SH-SY5Y (cell line): ENCODE results near the gene RNU7-1.

Experiments
- GATA2 ChIP-seq: IDR thresholded peaks from 2 replicates; pipeline ENCODE4 v1.6.1; 2011; ENCODE audit warnings: mild to moderate bottlenecking, low read depth, low read length
- GATA3 ChIP-seq: IDR thresholded peaks from 2 replicates; pipeline ENCODE4 v1.6.1; 2011; ENCODE audit warnings: low read depth, mild to moderate bottlenecking, low read length, moderate library complexity

RNU7-1 gene

DNA sequence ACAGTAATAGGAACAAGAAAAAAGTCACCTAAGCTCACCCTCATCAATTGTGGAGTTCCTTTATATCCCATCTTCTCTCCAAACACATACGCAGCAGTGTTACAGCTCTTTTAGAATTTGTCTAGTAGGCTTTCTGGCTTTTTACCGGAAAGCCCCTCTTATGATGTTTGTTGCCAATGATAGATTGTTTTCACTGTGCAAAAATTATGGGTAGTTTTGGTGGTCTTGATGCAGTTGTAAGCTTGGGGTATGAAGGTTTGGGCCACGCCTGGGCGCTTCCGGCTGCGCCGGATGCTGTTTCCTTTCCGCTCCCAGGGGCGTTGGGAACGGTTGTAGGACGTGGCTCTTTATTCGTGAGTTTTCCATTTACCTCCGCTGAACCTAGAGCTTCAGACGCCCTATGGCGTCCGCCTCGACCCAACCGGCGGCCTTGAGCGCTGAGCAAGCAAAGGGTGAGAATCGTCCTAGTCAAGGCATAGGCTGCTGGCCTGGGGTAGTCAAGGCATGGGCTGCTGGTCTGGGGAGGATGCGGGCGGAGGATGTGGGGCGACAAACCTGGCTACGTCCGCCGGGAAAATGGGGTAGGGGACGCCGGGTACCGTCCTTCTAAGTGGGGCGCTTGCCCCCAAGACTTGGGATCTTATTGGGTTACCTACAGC, at the start of gene RNU7-1, which contains the start of gene C12orf57:
Gene RNU7-1, plus strand, starts transcription at position 95 of the 659 bp plus-strand sequence.
Gene C12orf57, plus strand, starts transcription at position 301 of the 659 bp plus-strand sequence. Its CDS starts 100 bp downstream, at position 401.
- TF ChIP-seq GATA3 (no peak), GATA2 (peak; percentile 10; the same call in 1 of the 2 replicates)

DNA sequence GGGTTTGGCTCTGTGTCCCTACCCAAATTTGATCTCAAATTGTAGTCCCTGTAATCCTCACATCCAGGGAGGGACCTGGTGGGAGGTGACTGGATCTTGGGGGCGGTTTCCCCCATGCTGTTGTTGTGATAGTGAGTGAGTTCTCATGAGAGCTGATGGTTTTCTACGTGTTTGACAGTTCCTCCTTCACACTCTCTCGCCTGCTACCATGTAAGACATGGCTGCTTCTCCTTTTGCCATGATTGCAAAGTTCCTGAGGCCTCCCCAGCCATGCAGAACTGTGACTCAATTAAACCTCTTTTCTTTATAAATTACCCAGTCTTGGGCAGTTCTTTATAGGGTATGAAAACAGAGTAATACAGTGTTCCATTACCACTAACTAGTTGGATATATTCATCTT, 49.3 kb upstream of the RNU7-1 start:
- TF ChIP-seq GATA3 (no peak), GATA2 (no peak)

- no peak for TF ChIP-seq GATA3
- no peak for TF ChIP-seq GATA2
Measured at GRCh38 chr12:6896846-6897435, 46.7 kb upstream of the RNU7-1 start.

- TF ChIP-seq GATA3 (no peak), GATA2 (no peak)
Measured at GRCh38 chr12:6899427-6899826, 44.2 kb upstream of the RNU7-1 start.

GRCh38 chr12:6899837-6900519, 43.6 kb upstream of the RNU7-1 start:
- TF ChIP-seq GATA3 (no peak), GATA2 (no peak)

GRCh38 chr12:6902448-6902847, 41.2 kb upstream of the RNU7-1 start:
- TF ChIP-seq GATA3 (no peak), GATA2 (no peak)

DNA sequence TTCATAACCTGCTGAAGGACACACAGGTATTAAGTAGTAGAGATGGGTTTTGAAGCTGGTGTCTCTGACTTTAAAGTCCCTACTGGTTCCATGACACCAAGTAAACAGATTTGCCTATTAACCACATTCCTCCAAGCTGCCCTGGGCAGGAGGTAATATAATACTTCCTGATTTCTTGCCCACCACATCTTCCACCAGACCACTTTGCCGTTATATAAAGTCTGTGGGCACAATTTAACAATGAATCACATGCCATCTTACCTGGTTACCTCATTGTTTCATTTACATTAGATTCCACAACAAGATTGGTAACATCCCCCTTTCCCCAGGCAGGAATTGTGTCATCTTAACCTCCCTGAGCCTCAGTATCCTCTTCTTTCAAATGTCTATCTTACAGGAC, 39.9 kb upstream of the RNU7-1 start:
- TF ChIP-seq GATA2 (no peak), GATA3 (no peak)

GRCh38 chr12:6904280-6905276, 39.0 kb upstream of the RNU7-1 start, which contains the start of gene LRRC23:
Gene LRRC23, plus strand, starts transcription at chr12:6904822. Its CDS starts 812 bp downstream, at chr12:6905634.
- no peak for TF ChIP-seq GATA2
- TF ChIP-seq GATA3: no peak

GRCh38 chr12:6905414-6906040, 38.1 kb upstream of the RNU7-1 start:
- TF ChIP-seq GATA2 (no peak), GATA3 (no peak)

GRCh38 chr12:6909421-6910145, 34.0 kb upstream of the RNU7-1 start:
- TF ChIP-seq GATA2 (no peak), GATA3 (no peak)

- TF ChIP-seq GATA3: no peak
- TF ChIP-seq GATA2: no peak
Measured at GRCh38 chr12:6912164-6912935, 31.3 kb upstream of the RNU7-1 start.

DNA sequence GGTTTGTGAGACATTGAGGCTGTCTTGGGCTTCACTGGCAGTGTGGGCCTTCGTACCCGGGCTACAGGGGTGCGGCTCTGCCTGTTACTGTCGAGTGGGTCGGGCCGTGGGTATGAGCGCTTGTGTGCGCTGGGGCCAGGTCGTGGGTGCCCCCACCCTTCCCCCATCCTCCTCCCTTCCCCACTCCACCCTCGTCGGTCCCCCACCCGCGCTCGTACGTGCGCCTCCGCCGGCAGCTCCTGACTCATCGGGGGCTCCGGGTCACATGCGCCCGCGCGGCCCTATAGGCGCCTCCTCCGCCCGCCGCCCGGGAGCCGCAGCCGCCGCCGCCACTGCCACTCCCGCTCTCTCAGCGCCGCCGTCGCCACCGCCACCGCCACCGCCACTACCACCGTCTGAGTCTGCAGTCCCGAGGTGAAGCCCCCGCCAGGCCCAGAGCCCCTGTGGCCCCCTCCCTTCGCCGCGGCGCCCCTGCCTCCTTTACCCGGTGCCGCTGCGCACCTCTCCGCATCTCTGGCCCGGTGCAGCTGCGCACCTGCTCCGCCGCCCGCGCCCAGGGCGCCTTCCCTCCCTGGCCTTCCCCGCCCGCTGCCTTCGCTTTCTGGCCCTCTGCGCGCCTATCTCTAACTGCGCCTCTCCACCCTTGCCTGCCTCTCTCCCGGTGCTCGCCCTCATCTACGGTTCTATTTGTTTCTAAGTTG, 29.2 kb upstream of the RNU7-1 start, which contains the start of gene ENO2:
Gene ENO2, plus strand, starts transcription at position 335 of the 701 bp plus-strand sequence. CDS start 1,253 bp downstream, outside the sequence.
- TF ChIP-seq GATA3 (no peak), GATA2 (no peak)
